ENCODE data around the gene CLBA1. TPM values are rescaled to one million over a fixed set of nuclear protein-coding genes. Genes with fewer than 3 reads are reported as not detected.

CLBA1 gene
- total and polyA plus RNA-seq, 2 experiments from 2014 or later: 1.6 to 1.8 TPM

DNA sequence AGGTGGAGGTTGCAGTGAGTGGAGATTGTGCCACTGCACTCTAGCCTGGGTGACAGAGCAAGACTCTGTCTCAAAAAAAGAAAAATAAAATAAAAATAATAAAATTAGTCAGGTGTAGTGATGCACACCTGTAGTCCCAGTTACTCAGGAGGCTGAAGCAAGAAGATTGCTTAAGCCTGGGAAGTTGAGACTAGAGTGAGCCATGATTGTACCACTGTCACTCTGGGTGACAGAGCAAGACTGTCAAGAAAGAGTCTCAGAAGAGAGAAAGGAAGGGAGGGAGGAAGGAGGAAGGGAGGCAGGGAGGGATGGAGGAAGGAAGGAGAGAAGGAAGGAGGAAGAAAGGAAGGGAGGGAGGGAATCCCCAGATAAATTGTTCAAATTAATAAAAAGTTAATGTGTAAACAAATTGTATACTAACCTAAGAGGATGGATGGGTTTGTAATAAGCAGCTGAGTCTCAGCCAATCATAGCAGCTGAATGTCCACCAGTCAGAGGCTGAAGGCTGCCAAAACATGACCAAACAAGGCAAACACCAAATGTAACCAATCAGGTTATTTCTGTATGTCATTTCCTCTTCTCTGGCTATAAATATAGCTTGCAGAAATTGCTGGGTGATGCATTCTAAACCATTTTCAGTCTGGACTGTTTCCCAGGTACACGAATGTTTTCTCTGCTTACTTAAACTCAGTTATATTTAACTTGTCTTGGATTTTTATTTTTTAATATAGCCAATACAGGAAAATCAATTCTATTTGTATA lies 41.4 kb downstream of the CLBA1 start:
- Histone ChIP-seq H3K27me3 (ENCODE audit: insufficient read depth) (peaks cover 14% of the 10 kb centered on the region), H3K4me1 (ENCODE audit: insufficient read depth) (peaks cover 5% of the 10 kb centered on the region; the same call in 1 of the 2 replicates), H2AFZ (no peak overlapping the region), H3K27ac (ENCODE audit: low read depth) (no peak overlapping the region), H3K36me3 (ENCODE audit: insufficient read depth) (no peaks in the 10 kb centered on the region), H4K20me1 (replicated peaks; ENCODE audit: insufficient read depth) (0 out of 2 replicates have a peak, but pooled peaks cover 4% of the 10 kb centered on the region), H3K4me3 (no peak overlapping the region), H3K4me2 (no peak overlapping the region), H3F3A (replicated peaks; ENCODE audit: low read depth) (no peaks in the 10 kb centered on the region; the same call in 1 of the 2 replicates), H3K79me2 (replicated peaks; ENCODE audit: insufficient read depth) (peaks cover 9% of the 10 kb centered on the region), H3K9me2 (ENCODE audit: insufficient read depth) (no peaks in the 10 kb centered on the region)
- Mint-ChIP-seq H3K36me3 (ENCODE audit: low read depth) (no peaks in the 10 kb centered on the region), H3K4me3 (no peak overlapping the region), H3K9me3 (no peaks in the 10 kb centered on the region), H3K4me1 (peaks cover 16% of the 10 kb centered on the region), H3K27me3 (ENCODE audit: insufficient read depth, low read depth, poor library complexity) (peaks cover 14% of the 10 kb centered on the region), H3K27ac (no peak overlapping the region)
- no peak for ATAC-seq
- no peak for TF ChIP-seq CREB1 (CRISPR knock-in tag; IDR thresholded peaks at IDR 0.05; ENCODE audit: low read depth)
- no peak for TF ChIP-seq STAT1 (IDR thresholded peaks at IDR 0.05; ENCODE audit: unreplicated experiment)
- no peak for TF ChIP-seq EZH2 (IDR thresholded peaks at IDR 0.05; ENCODE audit: low read depth, unreplicated experiment)
- no peak for TF ChIP-seq CTCF (conservative IDR thresholded peaks at IDR 0.05; ENCODE audit: low read depth in 2 of 2)
- TF ChIP-seq, protein P1, sequence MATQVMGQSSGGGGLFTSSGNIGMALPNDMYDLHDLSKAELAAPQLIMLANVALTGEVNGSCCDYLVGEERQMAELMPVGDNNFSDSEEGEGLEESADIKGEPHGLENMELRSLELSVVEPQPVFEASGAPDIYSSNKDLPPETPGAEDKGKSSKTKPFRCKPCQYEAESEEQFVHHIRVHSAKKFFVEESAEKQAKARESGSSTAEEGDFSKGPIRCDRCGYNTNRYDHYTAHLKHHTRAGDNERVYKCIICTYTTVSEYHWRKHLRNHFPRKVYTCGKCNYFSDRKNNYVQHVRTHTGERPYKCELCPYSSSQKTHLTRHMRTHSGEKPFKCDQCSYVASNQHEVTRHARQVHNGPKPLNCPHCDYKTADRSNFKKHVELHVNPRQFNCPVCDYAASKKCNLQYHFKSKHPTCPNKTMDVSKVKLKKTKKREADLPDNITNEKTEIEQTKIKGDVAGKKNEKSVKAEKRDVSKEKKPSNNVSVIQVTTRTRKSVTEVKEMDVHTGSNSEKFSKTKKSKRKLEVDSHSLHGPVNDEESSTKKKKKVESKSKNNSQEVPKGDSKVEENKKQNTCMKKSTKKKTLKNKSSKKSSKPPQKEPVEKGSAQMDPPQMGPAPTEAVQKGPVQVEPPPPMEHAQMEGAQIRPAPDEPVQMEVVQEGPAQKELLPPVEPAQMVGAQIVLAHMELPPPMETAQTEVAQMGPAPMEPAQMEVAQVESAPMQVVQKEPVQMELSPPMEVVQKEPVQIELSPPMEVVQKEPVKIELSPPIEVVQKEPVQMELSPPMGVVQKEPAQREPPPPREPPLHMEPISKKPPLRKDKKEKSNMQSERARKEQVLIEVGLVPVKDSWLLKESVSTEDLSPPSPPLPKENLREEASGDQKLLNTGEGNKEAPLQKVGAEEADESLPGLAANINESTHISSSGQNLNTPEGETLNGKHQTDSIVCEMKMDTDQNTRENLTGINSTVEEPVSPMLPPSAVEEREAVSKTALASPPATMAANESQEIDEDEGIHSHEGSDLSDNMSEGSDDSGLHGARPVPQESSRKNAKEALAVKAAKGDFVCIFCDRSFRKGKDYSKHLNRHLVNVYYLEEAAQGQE (IDR thresholded peaks at IDR 0.05; ENCODE audit: unreplicated experiment): no peak
- no peak for TF ChIP-seq JUNB (IDR thresholded peaks at IDR 0.05; ENCODE audit: unreplicated experiment)
- no peak for TF ChIP-seq POLR2AphosphoS5 (IDR thresholded peaks at IDR 0.05; ENCODE audit: low read depth)
- no peak for TF ChIP-seq ZNF114 (CRISPR knock-in tag; IDR thresholded peaks at IDR 0.05)
- no peak for TF ChIP-seq NANOG (IDR thresholded peaks at IDR 0.05; ENCODE audit: borderline replicate concordance)
- no peak for TF ChIP-seq ZNF331 (CRISPR knock-in tag; IDR thresholded peaks at IDR 0.05; ENCODE audit: low read depth)
- TF ChIP-seq, protein P2, sequence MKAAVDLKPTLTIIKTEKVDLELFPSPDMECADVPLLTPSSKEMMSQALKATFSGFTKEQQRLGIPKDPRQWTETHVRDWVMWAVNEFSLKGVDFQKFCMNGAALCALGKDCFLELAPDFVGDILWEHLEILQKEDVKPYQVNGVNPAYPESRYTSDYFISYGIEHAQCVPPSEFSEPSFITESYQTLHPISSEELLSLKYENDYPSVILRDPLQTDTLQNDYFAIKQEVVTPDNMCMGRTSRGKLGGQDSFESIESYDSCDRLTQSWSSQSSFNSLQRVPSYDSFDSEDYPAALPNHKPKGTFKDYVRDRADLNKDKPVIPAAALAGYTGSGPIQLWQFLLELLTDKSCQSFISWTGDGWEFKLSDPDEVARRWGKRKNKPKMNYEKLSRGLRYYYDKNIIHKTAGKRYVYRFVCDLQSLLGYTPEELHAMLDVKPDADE (IDR thresholded peaks at IDR 0.05): no peak
- TF ChIP-seq ZNF462 (CRISPR knock-in tag; IDR thresholded peaks at IDR 0.05): no peak
- TF ChIP-seq EZH2phosphoT487 (IDR thresholded peaks at IDR 0.05; ENCODE audit: unreplicated experiment): no peak
- no peak for DNase-seq (ENCODE audit: low spot score)

Data from GM23338 (cell line).